Prostate gland (tissue), 2 donors: ENCODE data around the gene RAB28. TPM values are rescaled to one million over a fixed set of nuclear protein-coding genes. Genes with fewer than 3 reads are reported as not detected.

Source experiments
- DNase-seq: peaks from one replicate; pipeline ENCODE4 v3.0.0-alpha.2; 2019; ENCODE audit warnings: low spot score
- H3K27ac ChIP-seq, 2 donors: fragments of 200-600 bp; sonication (generic); 2 replicates each; pipeline ENCODE4 v1.5.1; 2017 to 2019
- H3K27me3 ChIP-seq: fragments of 200-600 bp; sonication (generic); replicated peaks from 2 replicates; pipeline ENCODE4 v1.5.1; 2019; ENCODE audit not compliant: insufficient read depth
- H3K36me3 ChIP-seq, 2 donors: fragments of 200-600 bp; sonication (generic); 1 replicate in 1 of 2; 2 replicates in 1 of 2; pipeline versions ENCODE4 v1.5.1 to v1.8.1; 2017 to 2019
- H3K4me1 ChIP-seq: fragments of 200-600 bp; sonication (generic); replicated peaks from 2 replicates; pipeline ENCODE4 v1.5.1; 2019
- H3K4me3 ChIP-seq, 2 donors: fragments of 200-600 bp; sonication (generic); 2 replicates each; pipeline ENCODE4 v1.5.1; 2017 to 2019
- H3K9me3 ChIP-seq: fragments of 200-600 bp; sonication (generic); 2 replicates; pipeline ENCODE4 v1.5.1; 2017
- CTCF ChIP-seq, 4 experiments: fragments of 200-600 bp in 2 of 4; fragments of 450-650 bp in 2 of 4; sonication (generic) in 2 of 4; IDR thresholded peaks; 1 replicate in 3 of 4; 2 replicates in 1 of 4; pipeline ENCODE4 v1.5.1; 2016 to 2019; ENCODE audit warnings: antibody characterized with exemption in 4 of 4, mild to moderate bottlenecking in 2 of 4, moderate library complexity in 2 of 4
- POLR2A ChIP-seq: fragments of 450-650 bp; IDR thresholded peaks from one replicate; pipeline ENCODE4 v1.6.1; 2016; ENCODE audit warnings: antibody characterized with exemption, mild to moderate bottlenecking
- POLR2AphosphoS5 ChIP-seq: sonication (generic); formaldehyde crosslinking; IDR thresholded peaks from one replicate; pipeline ENCODE4 v1.6.1; 2017; ENCODE audit warnings: antibody characterized with exemption
- WGBS: methylation state at CpG from one replicate; pipeline ENCODE4 v1.1.5; 2018; 5-methylcytosine and 5-hydroxymethylcytosine counted together
- intact Hi-C: fragments of 100-400 bp; cut with DNase I; formaldehyde crosslinking; loops from one replicate; pipeline ENCODE4 v1.14.2; 2022
- total RNA-seq, 2 donors: library from RNA; depleted of rRNA; stranded (reverse); fragments of >200 nt; gene quantifications; one replicate each; pipeline ENCODE4 v1.1.0, GENCODE V29; 2016

RAB28 gene
- total RNA-seq, 2 donors from 2014 or later: 19.7 to 21.4 TPM

- intact Hi-C loops: no loop called here
- no peaks in the 10 kb centered on the region for H3K36me3 ChIP-seq
- 78% methylated on average over 3 of the region's 3 CpGs for WGBS
- H3K4me3 ChIP-seq: no peak overlapping the region
- no peak for TF ChIP-seq CTCF (IDR thresholded peaks at IDR 0.05)
- TF ChIP-seq POLR2AphosphoS5: no peak
- no peak for TF ChIP-seq POLR2A
- no peaks in the 10 kb centered on the region for H3K9me3 ChIP-seq
- DNase-seq: no peak
- H3K4me1 ChIP-seq: no peaks in the 10 kb centered on the region
- no peak overlapping the region for H3K27ac ChIP-seq
- no peaks in the 10 kb centered on the region for H3K27me3 ChIP-seq
Measured at GRCh38 chr4:13371048-13371447, 113.1 kb downstream of the RAB28 start.

GRCh38 chr4:13368217-13368616 is 115.9 kb downstream of the RAB28 start:
- no peaks in the 10 kb centered on the region for H3K36me3 ChIP-seq
- no peak for TF ChIP-seq POLR2A
- TF ChIP-seq CTCF (IDR thresholded peaks at IDR 0.05): no peak
- no peak for DNase-seq
- intact Hi-C loops: no loop called here
- 54% methylated on average over 2 of the region's 2 CpGs for WGBS
- H3K4me1 ChIP-seq: no peaks in the 10 kb centered on the region
- H3K27ac ChIP-seq: no peak overlapping the region
- no peaks in the 10 kb centered on the region for H3K27me3 ChIP-seq
- H3K9me3 ChIP-seq: no peaks in the 10 kb centered on the region
- no peak overlapping the region for H3K4me3 ChIP-seq

- no peak overlapping the region for H3K27ac ChIP-seq
- no peaks in the 10 kb centered on the region for H3K9me3 ChIP-seq
- intact Hi-C loops: no loop called here
- DNase-seq: no peak
- no peaks in the 10 kb centered on the region for H3K27me3 ChIP-seq
- TF ChIP-seq CTCF (IDR thresholded peaks at IDR 0.05) (no peak), POLR2AphosphoS5 (no peak), POLR2A (no peak)
- no peaks in the 10 kb centered on the region for H3K4me1 ChIP-seq
- H3K4me3 ChIP-seq: no peak overlapping the region
- 73% methylated on average over 6 of the region's 6 CpGs for WGBS
- H3K36me3 ChIP-seq: no peaks in the 10 kb centered on the region
Measured at GRCh38 chr4:13367691-13368090, 116.4 kb downstream of the RAB28 start.

- intact Hi-C loops: no loop called here
- DNase-seq: no peak
- no peak for TF ChIP-seq CTCF (IDR thresholded peaks at IDR 0.05)
- no peak for TF ChIP-seq POLR2A
- TF ChIP-seq POLR2AphosphoS5: no peak
- Histone ChIP-seq H3K4me1 (no peaks in the 10 kb centered on the region), H3K9me3 (no peaks in the 10 kb centered on the region), H3K36me3 (no peaks in the 10 kb centered on the region), H3K4me3 (no peak overlapping the region), H3K27me3 (no peaks in the 10 kb centered on the region), H3K27ac (no peak overlapping the region)
Measured at GRCh38 chr4:13367244-13367643, 116.9 kb downstream of the RAB28 start.

- Histone ChIP-seq H3K27ac (no peak overlapping the region), H3K9me3 (no peaks in the 10 kb centered on the region), H3K4me3 (no peak overlapping the region), H3K4me1 (no peaks in the 10 kb centered on the region), H3K36me3 (no peaks in the 10 kb centered on the region), H3K27me3 (no peaks in the 10 kb centered on the region)
- TF ChIP-seq POLR2A: no peak
- TF ChIP-seq CTCF (IDR thresholded peaks at IDR 0.05): no peak
- no peak for TF ChIP-seq POLR2AphosphoS5
- intact Hi-C loops: no loop called here
- no peak for DNase-seq
- WGBS: 86% methylated on average over 3 of the region's 3 CpGs
Measured at GRCh38 chr4:13365195-13365594, 118.9 kb downstream of the RAB28 start.
